Naive B cell (primary cell): Measurements from ENCODE around the gene SERPINB13. TPM values are rescaled to one million over a fixed set of nuclear protein-coding genes. Genes with fewer than 3 reads are reported as not detected.

Experiments
- ATAC-seq, 2 donors: fragments of 150-1000 bp; cut with Tn5 transposase; 2 replicates each; pipeline ENCODE4 v1.10.0; 2021; ENCODE audit warnings: low read depth in 2 of 2, mild to moderate bottlenecking in 2 of 2, moderate library complexity in 2 of 2
- DNase-seq: peaks from one replicate; pipeline ENCODE4 v3.0.0; 2022
- H3K27ac Mint-ChIP-seq, 6 donors: one replicate each; pipeline ENCODE4 v1.8.0; 2020 to 2022; ENCODE audit warnings: mild to moderate bottlenecking in 6 of 6, mixed read lengths in 6 of 6, moderate library complexity in 5 of 6, inconsistent platforms in 2 of 6
- H3K27me3 Mint-ChIP-seq, 3 donors: one replicate each; pipeline ENCODE4 v1.8.0; 2021 to 2022; ENCODE audit warnings: mixed read lengths in 3 of 3, mild to moderate bottlenecking in 1 of 3
- H3K36me3 Mint-ChIP-seq, 2 donors: one replicate each; pipeline ENCODE4 v1.8.0; 2020 to 2022; ENCODE audit warnings: mixed read lengths in 2 of 2, inconsistent platforms in 1 of 2, mild to moderate bottlenecking in 1 of 2
- H3K4me1 Mint-ChIP-seq, 3 donors: one replicate each; pipeline ENCODE4 v1.8.0; 2020 to 2022; ENCODE audit warnings: mixed read lengths in 3 of 3, inconsistent platforms in 1 of 3, mild to moderate bottlenecking in 1 of 3, moderate library complexity in 1 of 3
- H3K4me3 Mint-ChIP-seq, 8 donors: one replicate each; pipeline ENCODE4 v1.8.0; 2020 to 2022; ENCODE audit warnings: mild to moderate bottlenecking in 8 of 8, mixed read lengths in 8 of 8, moderate library complexity in 8 of 8, inconsistent platforms in 2 of 8
- H3K9me3 Mint-ChIP-seq, 7 donors: one replicate each; pipeline ENCODE4 v1.8.0; 2020 to 2022; ENCODE audit warnings: mixed read lengths in 7 of 7, mild to moderate bottlenecking in 5 of 7, inconsistent platforms in 2 of 7, moderate library complexity in 1 of 7
- polyA plus RNA-seq, 6 donors: library from polyadenylated mRNA; unstranded; fragments of 300-500 nt; fragmentation: Illumina TruSeq; gene quantifications; one replicate each; pipeline ENCODE4 v1.2.3, GENCODE V29; 2021; ENCODE audit warnings: low read depth in 6 of 6

SERPINB13 gene, protein sequence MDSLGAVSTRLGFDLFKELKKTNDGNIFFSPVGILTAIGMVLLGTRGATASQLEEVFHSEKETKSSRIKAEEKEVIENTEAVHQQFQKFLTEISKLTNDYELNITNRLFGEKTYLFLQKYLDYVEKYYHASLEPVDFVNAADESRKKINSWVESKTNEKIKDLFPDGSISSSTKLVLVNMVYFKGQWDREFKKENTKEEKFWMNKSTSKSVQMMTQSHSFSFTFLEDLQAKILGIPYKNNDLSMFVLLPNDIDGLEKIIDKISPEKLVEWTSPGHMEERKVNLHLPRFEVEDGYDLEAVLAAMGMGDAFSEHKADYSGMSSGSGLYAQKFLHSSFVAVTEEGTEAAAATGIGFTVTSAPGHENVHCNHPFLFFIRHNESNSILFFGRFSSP
- polyA plus RNA-seq, result not detected

DNA sequence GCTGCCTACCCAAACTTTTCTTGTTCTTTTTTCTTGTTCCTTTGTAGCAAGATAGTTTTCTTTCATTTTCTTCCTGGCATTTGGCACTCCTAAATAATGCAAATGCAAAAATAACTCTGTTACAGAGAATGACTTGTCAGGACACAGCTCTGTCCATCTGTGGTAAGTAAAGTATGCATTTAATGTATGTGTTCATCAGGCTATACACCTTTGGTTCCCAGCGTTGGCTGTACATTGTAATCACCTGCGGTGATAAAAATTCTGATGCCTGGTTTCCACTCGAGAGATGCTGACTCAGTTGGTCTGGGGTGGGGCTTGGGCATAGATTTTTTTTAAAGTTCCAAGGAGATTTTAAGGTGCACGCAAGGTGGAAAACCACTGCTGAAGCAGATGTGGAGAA lies at the start of gene SERPINB13:
Gene SERPINB13, plus strand, starts transcription at position 378 of the 400 bp plus-strand sequence. CDS start 1,325 bp downstream, outside the sequence.
- Mint-ChIP-seq H3K4me3 (no peak within 1 kb of the TSS), H3K36me3 (no peaks in the 10 kb centered on the region), H3K27me3 (peaks cover 7 to 25% (median 8%) of the 10 kb centered on the region in 3 donors), H3K4me1 (no peaks in the 10 kb centered on the region), H3K9me3 (peaks cover 0 to 5% (median 1%) of the 10 kb centered on the region in 7 donors), H3K27ac (no peak within 1 kb of the TSS)
- DNase-seq (no peak), ATAC-seq (no peak)

DNA sequence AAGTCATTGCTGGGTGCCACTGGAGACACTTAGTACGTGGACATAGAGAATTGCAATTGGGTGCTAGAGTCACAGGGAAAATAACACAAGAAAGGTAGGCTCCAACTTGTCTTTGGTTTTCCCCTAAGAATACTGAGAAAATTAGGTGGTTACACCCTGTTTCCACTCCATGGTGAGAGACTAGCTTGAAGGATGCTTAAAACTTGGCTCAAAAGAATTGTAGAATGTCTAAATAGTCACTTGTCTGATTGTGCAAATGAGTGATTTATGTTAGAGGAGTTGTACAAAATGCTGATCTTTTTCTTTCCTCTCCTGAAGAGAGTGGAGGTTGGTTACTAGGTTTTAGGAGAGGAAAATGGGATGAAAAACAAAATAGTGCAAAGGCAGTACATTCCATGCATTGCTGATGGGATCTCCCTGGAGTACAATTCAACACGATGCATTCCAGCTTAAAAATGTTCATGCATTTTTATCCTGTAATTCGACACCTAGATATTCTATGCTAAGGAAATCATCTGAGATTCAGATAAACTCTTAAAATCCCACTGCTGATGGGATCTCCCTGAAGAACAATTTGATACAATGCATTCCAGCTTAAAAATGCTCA lies 47.1 kb upstream of the SERPINB13 start:
- H3K27ac Mint-ChIP-seq, result no peak overlapping the region
- no peaks in the 10 kb centered on the region for H3K36me3 Mint-ChIP-seq
- H3K4me3 Mint-ChIP-seq, result no peak overlapping the region
- no peaks in the 10 kb centered on the region for H3K4me1 Mint-ChIP-seq
- no peaks in the 10 kb centered on the region for H3K9me3 Mint-ChIP-seq
- no peak for DNase-seq
- H3K27me3 Mint-ChIP-seq, result peaks cover 15 to 35% (median 19%) of the 10 kb centered on the region in 3 donors
- no peak for ATAC-seq

DNA sequence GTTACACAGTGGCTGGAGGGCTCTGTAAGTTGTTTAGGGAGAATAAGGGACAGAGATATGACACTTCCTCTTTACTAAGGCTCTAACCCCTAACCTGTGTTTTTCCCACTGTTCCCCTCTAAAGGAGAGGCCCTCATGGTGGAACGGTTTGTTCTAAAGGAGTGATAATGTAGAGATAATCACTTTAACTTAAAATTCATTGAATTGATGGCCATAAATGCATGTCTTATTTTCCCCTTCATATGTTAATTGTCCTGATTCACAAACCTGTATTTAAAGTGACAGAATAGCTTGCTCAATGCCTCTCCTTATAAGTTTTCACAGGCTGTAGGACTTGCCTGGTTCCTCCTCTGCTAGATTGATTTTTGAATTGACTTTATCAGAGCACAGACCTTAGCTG lies 45.1 kb upstream of the SERPINB13 start, which contains the start of gene SERPINB12:
Gene SERPINB12, plus strand, starts transcription at position 301 of the 400 bp plus-strand sequence. CDS start 13,791 bp downstream, outside the sequence.
- peaks cover 16 to 33% (median 17%) of the 10 kb centered on the region in 3 donors for H3K27me3 Mint-ChIP-seq
- no peaks in the 10 kb centered on the region for H3K4me1 Mint-ChIP-seq
- no peak within 1 kb of the TSS for H3K27ac Mint-ChIP-seq
- DNase-seq (no peak), ATAC-seq (no peak)
- H3K9me3 Mint-ChIP-seq, result no peaks in the 10 kb centered on the region
- no peak within 1 kb of the TSS for H3K4me3 Mint-ChIP-seq
- no peaks in the 10 kb centered on the region for H3K36me3 Mint-ChIP-seq

DNA sequence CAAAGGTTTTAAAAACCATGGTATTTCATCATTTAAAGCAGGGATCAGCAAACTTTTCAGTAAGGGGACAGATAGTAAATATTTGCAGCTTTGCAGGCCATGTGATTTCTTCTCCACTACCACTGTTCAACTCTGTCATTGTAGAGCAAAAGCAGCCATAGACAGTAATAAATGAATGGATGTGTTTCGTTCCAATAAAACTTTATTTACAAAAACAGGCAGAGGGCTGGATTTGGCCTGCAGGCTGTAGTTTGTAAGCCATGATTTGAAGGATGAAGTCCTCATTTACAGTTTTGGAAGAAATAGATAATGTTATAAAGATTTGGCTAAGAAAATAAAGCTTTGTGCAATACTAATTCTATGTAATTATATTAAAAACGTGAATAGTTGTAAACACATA lies 43.1 kb upstream of the SERPINB13 start:
- H3K4me1 Mint-ChIP-seq, result no peaks in the 10 kb centered on the region
- DNase-seq (no peak), ATAC-seq (no peak)
- peaks cover 21 to 35% (median 24%) of the 10 kb centered on the region in 3 donors for H3K27me3 Mint-ChIP-seq
- no peak overlapping the region for H3K27ac Mint-ChIP-seq
- no peaks in the 10 kb centered on the region for H3K36me3 Mint-ChIP-seq
- no peaks in the 10 kb centered on the region for H3K9me3 Mint-ChIP-seq
- no peak overlapping the region for H3K4me3 Mint-ChIP-seq

DNA sequence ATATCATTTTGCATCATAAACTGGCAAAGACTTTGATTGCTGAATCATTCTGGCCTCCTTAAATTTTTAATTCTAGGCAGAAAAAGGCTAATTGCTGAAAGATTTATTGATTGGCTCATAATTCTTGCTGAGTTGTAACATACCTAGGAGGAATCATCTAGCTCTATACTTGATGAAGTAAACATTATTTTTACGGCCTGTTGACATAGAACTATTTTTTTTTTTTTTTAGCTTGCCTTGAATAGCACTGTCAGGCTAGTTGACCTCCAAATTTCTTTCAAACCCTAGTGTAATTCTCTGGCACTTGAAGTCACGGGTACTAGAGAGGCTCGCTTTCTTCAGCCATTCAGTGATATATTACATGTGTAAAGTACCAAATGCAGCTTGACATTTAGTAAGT lies 42.1 kb upstream of the SERPINB13 start:
- no peak for DNase-seq
- H3K27me3 Mint-ChIP-seq, result peaks cover 13 to 30% (median 20%) of the 10 kb centered on the region in 3 donors
- no peak for ATAC-seq
- no peak overlapping the region for H3K4me3 Mint-ChIP-seq
- H3K9me3 Mint-ChIP-seq, result no peaks in the 10 kb centered on the region
- no peaks in the 10 kb centered on the region for H3K36me3 Mint-ChIP-seq
- H3K27ac Mint-ChIP-seq, result no peak overlapping the region
- H3K4me1 Mint-ChIP-seq, result no peaks in the 10 kb centered on the region

DNA sequence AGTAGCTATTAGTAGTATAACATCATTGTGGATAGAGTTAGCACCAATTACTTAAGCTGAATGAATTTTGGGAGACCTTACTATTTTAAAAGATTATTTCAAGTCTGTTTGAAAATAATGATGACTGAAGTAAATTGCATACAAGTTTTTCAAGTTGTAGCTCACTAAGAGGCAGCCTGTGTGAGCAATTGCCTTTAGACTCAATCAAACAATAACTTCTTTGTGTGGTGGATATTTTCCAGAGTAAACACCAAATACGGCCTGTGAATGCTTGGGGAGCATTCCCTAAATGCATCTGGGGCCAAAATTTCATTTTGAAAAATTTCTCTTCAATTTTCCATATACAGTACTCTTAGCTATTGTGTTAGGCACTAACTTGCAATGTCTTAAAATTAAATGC lies 37.1 kb upstream of the SERPINB13 start:
- no peak for ATAC-seq
- Mint-ChIP-seq H3K27ac (no peak overlapping the region), H3K4me1 (no peaks in the 10 kb centered on the region), H3K27me3 (peaks cover 10 to 14% (median 12%) of the 10 kb centered on the region in 3 donors), H3K9me3 (no peaks in the 10 kb centered on the region), H3K4me3 (no peak overlapping the region), H3K36me3 (no peaks in the 10 kb centered on the region)
- no peak for DNase-seq

DNA sequence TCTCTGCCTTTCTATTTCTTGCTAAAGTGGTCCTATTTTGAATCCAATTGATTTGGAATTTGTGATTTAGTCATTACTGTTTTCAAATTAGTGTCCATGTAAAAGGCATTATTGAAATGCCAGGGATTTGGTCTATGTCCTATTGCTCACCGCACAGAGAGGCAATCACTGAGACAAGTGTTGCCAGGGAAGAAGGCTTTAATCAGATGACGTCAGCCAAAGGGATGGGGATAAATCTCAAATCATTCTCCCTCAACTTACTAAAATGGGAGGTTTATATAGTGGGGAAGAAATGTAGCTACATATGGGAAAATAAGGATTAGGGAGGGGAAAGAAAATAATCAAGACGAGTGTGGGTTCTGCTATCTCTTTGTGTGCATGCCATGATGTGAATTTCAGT lies 35.4 kb upstream of the SERPINB13 start:
- ATAC-seq, result no peak
- H3K4me3 Mint-ChIP-seq, result no peak overlapping the region
- no peaks in the 10 kb centered on the region for H3K9me3 Mint-ChIP-seq
- H3K27ac Mint-ChIP-seq, result no peak overlapping the region
- no peaks in the 10 kb centered on the region for H3K4me1 Mint-ChIP-seq
- peaks cover 5 to 9% (median 8%) of the 10 kb centered on the region in 3 donors for H3K27me3 Mint-ChIP-seq
- DNase-seq, result no peak
- no peaks in the 10 kb centered on the region for H3K36me3 Mint-ChIP-seq

DNA sequence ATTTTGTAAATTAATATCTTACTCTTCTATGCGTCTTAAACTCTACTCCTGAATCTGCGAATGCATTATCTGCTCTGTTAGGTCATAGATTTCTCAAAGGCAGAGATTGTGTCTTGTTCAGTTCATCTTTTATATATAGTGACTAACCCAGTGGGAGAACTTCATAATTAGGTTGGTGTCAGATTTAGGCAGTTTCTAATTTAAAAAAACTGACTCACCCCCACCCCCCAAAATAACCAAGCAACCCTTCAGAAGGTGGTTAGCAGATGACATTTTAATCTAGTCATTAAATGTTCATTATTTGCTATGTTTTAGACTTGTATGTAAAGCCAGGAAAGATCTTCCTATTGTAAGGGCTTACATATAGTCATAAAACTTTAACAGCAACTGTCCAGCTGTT lies 34.6 kb upstream of the SERPINB13 start:
- Mint-ChIP-seq H3K27me3 (peaks cover 5 to 9% (median 8%) of the 10 kb centered on the region in 3 donors), H3K9me3 (no peaks in the 10 kb centered on the region), H3K4me1 (no peaks in the 10 kb centered on the region), H3K4me3 (no peak overlapping the region), H3K36me3 (no peaks in the 10 kb centered on the region), H3K27ac (no peak overlapping the region)
- ATAC-seq (no peak), DNase-seq (no peak)

DNA sequence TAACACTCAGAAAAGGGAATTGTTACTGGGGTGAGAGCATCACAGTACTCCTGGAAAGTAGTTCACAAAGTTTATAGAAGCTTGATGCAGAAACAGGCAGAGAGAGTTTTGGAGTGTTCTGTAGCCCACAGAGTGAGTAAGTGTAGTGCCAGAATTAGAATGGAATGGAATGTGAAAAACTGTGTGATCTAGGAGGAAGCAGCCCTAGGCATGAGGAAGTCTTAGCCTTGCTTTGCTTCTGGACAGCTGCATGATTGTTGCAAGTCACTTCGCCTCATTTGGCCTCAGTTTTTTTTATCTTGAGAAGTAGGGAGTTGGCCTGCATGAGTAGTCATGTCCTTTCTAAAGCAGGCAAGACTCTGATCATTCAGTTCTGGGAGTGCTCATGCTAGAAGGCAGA lies 34.1 kb upstream of the SERPINB13 start:
- Mint-ChIP-seq H3K4me1 (no peaks in the 10 kb centered on the region), H3K9me3 (no peaks in the 10 kb centered on the region), H3K27me3 (peaks cover under 1 to 5% (median 3%) of the 10 kb centered on the region in 3 donors), H3K4me3 (no peak overlapping the region), H3K27ac (no peak overlapping the region), H3K36me3 (no peaks in the 10 kb centered on the region)
- no peak for ATAC-seq
- DNase-seq, result no peak

DNA sequence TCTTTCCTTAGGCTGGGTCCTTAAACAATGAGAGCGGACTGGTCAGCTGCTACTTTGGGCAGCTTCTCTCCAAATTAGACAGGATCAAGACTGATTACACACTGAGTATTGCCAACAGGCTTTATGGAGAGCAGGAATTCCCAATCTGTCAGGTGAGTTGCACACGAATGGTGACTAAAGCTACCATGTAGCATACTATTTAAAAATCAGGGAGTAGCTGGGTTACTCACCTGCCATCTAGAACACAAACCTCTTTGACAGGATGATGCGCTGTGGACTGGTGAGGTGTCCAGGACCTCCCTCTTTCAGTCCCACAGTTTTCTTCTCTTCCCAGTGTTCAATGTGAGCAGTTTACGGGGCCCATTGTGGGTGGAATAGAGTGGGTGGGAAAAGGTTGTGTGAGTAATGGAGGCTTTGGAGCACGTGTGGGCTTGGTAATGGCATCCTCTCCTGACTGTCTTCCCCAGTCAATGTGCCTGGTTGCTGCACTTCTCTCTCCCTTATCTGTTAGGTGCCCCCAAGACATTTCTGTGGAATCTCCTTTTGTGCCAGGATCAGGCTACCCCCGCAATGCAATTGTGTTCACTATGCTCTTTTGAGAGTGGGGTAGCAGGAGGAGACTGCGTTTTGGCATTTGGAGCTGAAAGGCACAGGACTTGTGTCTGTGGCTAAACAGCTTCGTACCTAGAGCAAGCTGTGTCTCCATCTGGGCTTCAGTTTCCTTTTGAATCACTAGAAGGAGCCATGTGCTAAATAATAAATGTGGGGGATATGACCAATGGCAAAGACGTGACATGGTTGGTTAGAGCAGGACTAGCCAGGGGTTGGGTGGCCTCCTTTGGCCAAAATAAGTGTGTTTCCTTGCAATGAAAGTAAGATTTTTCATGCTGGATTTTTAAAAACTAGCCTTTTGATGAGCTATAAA lies 27.3 kb upstream of the SERPINB13 start:
- H3K4me3 Mint-ChIP-seq, result no peak overlapping the region
- peaks cover 8 to 17% (median 8%) of the 10 kb centered on the region in 3 donors for H3K27me3 Mint-ChIP-seq
- H3K4me1 Mint-ChIP-seq, result no peaks in the 10 kb centered on the region
- no peak overlapping the region for H3K27ac Mint-ChIP-seq
- DNase-seq (no peak), ATAC-seq (no peak)
- no peaks in the 10 kb centered on the region for H3K36me3 Mint-ChIP-seq
- H3K9me3 Mint-ChIP-seq, result no peaks in the 10 kb centered on the region

DNA sequence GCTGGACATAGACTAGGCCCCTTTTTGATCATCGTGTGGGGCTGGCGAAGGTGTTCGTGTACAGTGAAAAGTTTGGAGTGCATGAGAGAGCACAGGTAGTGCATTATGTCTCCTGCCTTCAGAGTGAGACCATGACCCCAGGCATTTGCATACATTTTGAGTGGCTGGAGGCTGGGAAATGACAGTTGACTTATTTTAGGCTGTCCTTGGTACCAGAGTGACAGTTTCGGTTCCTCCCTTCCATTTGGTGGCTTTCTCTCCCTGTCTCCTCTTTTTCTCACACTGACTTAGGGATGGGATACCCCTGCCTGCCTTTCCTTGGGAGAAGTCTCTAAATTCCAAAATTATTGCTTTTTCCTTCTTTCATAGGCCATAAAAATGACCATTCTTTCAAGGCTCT lies 24.9 kb upstream of the SERPINB13 start:
- ATAC-seq, result no peak
- no peak for DNase-seq
- no peak overlapping the region for H3K4me3 Mint-ChIP-seq
- peaks cover 8 to 17% (median 11%) of the 10 kb centered on the region in 3 donors for H3K27me3 Mint-ChIP-seq
- no peaks in the 10 kb centered on the region for H3K4me1 Mint-ChIP-seq
- H3K27ac Mint-ChIP-seq, result peak overlapping the region in 1 of 6 donors; percentile 69
- H3K36me3 Mint-ChIP-seq, result no peaks in the 10 kb centered on the region
- no peaks in the 10 kb centered on the region for H3K9me3 Mint-ChIP-seq

DNA sequence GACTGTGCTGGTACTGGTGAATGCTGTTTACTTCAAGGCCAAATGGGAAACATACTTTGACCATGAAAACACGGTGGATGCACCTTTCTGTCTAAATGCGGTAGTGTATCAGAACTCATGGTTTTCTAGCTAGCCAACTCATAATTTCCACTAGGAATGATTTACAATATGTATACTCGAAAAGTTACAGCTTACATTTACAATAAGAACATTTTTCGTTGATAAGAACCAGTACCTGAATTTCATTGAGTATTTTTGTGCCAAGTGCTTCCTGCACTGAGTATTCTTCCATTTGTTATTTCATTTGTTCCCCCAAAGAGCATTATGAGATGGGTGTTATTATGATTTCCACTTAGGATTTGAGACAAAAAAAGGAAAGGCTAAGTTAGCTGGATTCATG lies 23.1 kb upstream of the SERPINB13 start:
- H3K4me1 Mint-ChIP-seq, result no peaks in the 10 kb centered on the region
- no peak overlapping the region for H3K4me3 Mint-ChIP-seq
- peaks cover 11 to 13% (median 12%) of the 10 kb centered on the region in 3 donors for H3K27me3 Mint-ChIP-seq
- H3K36me3 Mint-ChIP-seq, result no peaks in the 10 kb centered on the region
- peaks cover 0 to 1% (median 0%) of the 10 kb centered on the region in 7 donors for H3K9me3 Mint-ChIP-seq
- ATAC-seq (no peak), DNase-seq (no peak)
- no peak overlapping the region for H3K27ac Mint-ChIP-seq

DNA sequence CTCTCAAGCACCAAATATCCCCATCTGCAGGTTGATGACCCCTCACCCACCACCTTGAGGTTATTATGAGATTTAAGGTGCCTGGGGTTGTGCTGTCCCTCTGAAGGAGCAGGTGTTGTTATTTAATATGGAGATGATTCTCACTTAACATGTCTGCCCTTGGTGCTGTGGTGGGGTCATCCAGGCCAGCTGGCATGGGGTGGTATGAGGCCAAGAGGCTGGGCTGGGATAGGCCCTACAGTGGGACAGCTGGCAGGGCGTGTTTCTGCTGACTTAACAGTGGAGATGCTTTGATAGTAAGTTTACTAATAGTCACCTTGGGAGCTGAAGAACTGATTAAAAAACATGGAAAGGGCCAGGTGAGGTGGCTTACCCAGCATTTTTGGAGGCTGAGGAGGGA lies 22.6 kb upstream of the SERPINB13 start:
- Mint-ChIP-seq H3K27me3 (peaks cover 7% of the 10 kb centered on the region in 3 donors), H3K4me3 (no peak overlapping the region), H3K9me3 (peaks cover 0 to 1% (median 0%) of the 10 kb centered on the region in 7 donors), H3K4me1 (no peaks in the 10 kb centered on the region), H3K27ac (peak overlapping the region in 1 of 6 donors; percentile 69), H3K36me3 (no peaks in the 10 kb centered on the region)
- DNase-seq (no peak), ATAC-seq (no peak)
